Dedifferentiated amniotic fluid mesenchymal stem cell (primary cell): ENCODE measurements around the gene TSPAN9.

Experiments
- DNase-seq: peaks from one replicate; pipeline ENCODE4 v3.0.0-alpha.2; 2016; ENCODE audit errors: extremely low spot score

TSPAN9 gene

DNA sequence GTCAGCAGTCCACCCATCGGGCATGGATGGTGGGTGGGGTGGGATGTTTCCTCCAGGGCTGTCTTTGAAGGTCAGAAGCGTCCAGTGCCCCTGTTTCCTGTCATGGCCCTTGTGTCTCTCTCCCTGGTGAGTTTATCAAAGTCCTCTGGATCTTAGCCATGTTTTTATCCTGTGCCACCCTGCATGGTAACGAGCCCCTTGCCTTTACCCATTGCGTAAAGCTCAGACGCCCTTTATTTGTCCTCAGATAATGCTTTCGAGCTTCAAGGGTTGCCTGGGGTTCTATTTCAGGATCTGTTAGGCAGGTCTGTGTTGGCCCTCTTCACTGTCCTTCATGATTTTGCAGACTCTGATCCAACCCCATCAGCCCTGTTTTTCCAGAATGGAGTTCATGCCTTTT, 172.9 kb downstream of the TSPAN9 start:
- DNase-seq, result no peak

DNA sequence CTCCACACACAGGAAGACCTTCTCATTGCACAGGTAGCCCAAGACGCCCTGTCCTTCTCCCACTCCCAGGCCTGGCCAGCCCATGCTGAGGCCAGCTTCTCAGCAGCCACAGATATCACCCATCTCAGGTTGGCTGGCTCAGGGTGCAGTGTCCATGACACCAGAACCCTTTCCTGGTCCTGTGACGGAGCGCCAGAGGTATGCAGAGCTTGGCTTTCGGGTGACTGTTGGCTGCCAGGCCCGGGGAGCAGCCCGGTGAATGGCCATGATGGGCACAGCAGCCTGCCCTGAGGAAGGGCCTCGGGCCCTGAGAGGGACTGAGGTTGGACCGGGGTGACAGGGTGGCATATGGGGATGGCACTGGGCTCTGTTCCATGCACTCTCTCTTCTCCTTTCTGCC, 173.4 kb downstream of the TSPAN9 start:
- DNase-seq, result no peak

DNA sequence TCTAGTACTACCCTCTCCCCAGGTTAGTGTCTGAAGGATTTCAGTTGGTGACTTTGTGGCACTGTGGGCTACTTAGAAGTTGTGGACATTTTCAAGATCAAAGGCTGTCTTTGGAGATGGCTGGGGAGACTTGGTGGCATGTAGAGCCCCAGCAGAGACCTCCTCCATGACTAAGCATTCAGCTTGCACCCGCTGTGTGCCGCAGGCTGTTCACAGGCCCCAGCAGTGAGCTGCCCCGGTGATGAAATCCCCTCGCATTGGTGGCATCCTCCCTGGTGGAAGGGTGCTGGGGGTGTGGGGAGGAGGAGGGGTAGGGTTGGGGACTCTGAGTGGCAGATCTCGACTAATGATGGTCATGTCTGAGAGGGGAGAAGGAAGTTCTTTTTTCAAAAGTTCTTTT, 173.9 kb downstream of the TSPAN9 start:
- no peak for DNase-seq

DNA sequence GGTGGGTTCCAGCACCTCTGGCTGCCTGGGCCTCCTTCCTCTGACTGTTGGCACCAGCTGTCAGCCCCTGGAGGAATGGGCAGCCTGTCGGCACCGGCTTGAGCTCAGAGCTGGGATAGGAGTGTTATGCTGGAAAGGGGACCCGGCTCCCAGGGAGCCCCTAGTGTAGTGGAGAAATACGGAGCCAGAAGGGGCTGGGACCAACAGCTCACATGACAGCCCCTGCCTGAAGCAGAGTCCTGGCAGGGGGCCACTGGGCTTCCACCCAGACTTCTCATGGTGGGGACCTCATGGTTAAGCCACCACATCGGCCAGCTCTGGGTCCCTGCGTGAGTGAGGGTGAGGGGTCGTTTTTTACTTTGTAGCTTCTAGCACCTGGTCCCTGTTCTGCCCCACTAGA, 174.5 kb downstream of the TSPAN9 start:
- DNase-seq, result no peak

DNA sequence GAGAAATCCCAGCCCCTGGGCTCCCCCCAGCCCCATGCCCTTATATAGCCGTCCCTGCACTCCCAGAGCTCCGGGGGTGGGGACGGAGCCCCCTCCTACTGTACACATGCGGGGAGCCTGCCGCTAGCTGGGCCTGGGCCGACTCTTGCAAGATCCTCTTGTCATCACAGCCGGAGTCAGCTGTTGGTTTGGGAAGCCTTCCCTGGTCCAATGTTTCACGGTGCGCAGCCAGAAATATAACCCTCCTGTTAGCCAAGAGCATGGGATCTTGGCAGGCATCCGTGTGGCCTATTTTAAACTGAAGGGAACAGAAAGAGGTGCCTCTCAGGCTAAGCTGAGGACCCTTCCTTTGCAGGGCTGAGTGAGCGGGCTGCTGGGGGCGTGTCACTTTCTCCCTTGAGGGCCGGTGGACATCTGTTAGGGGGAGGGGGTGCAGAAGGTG, 175.3 kb downstream of the TSPAN9 start:
- DNase-seq, result no peak

DNA sequence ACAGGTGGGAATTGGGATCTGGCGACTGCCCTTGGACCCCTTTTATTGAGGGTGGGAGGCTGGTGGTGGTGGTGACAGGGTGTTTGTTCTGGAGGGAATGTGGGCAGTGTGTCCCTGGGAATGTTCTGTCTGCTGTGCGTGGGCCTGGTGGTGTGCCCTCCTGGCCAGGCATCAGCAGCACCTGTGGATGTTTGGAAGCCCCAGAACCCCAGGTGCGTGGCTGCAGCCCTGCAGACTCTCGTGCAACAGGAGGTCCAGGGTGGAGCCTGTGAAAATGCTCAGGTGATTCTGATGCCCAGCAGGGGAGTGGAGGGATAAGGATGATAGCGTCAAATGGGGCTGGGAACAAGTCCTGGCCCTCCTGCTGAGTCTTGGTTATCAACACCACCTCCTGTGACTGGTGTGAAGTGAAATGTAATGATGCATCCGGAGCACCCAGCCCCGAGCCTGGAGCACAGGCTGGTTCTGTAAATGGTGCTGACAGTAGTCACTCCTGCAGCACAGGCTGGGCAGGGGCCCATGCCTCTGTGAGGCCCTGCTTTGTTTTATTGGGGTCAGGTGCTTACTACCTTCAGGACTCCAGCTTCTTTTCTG, 176.6 kb downstream of the TSPAN9 start:
- DNase-seq, result no peak

DNA sequence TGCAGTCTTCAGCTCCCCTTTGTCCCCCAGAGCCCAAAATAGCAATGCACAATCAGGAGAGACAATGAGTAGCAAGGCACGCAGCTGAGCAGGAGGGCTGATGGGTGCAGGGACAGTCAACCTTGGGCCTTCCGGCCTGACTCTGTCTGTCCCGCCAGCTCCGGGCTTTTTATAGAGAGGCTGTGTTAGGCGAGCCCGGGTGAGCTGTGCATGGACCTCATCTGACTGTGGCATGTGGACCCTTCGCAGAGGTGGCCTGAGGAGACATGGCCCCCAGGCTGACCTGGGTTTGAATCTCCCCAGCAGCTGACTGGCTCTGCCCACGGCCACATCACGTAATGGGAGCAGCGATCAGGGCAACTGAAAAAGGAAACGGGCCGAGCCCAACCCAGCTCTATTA, 177.9 kb downstream of the TSPAN9 start:
- no peak for DNase-seq

DNA sequence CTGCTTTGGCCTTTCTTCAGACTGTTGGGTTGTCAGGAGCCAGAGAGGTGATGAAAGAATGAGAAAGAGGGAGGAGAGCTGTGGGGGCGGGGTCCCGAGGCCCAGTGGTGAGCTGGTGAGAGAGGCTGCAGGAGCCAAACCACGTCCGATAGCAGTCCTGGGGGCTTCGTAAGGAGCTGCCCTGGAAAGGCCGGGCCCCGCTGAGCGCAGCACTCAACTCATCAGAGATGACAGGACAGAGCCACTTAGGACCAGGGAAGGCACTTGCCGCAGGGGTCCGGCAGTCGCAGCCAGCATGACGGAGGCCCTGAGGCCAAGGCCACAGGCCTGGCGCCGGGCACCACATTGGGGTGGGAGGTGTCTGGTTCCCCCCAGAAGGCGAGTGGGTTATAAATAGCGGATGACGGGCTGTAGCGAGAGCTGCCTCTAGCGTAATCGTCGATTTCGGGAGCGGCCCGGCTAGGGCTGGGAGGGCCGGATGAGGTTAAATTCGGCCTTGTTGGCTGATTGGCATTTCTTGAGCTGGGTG, 179.0 kb downstream of the TSPAN9 start:
- DNase-seq, result no peak

DNA sequence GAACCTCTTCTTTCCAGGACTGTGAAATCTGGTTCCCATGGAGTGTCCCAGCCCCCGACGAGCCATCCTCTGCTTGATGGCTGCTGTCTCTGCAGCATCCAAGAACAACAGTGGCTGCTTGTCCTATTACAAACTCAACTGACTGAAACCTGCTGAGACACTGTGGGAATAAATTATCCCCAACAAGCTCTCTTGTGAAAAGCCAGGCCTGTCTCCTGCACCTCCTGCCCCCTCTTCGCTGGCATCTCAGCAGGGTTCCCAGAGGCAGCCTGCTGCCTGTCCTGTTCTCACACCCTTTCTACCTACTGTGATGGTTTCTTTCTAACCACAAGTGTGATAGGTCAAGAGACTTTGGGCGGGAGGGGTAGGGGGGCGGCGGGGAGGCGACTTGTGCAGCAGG, 180.2 kb downstream of the TSPAN9 start:
- DNase-seq, result no peak

DNA sequence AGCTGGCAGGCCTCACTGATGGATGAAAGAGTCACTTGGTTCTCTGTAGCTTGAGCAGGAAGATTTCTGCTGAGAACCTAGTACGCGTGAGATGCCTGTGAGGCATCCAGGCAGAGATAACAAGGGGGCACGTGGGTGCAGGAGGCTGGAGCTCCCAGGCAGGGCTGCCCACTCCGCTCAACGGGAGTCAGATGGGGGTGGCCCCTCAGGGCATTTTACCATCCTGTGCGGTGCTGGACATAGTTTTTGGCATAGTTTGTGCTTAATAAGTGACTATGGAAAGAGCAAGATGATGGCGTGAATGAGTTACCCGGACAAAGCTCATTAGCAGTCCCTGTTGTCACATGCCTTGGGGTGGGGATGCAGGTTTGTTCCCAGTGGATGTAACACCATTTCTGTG, 182.8 kb downstream of the TSPAN9 start:
- DNase-seq, result no peak

DNA sequence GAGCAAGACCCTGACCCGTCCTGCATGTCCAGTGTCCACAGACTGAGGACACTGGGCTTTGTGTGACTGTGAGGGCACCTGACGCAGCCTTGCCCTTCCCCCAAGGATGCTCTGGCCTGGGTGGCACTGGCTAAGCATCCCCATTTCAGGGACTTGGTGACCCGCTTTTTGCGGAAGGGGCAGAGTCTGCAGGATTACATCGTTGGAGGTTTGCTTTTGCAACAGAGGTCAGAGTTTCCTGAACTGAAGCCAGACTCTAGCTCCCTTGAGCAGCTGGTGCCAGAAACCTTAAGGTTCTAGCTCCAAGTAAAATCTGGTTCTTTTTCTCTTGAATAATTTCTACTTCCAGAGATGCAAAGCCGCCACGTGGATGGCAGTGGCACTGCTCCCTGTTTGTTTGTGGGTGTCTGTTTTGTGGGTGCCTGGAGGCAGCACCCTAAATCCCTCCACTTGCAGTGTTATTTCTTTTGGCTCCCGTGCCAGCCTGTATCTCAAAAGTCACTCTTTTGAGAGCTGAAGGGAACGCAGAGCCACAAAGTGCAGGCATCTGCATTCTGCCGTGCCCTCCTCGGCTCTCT, 184.7 kb downstream of the TSPAN9 start:
- no peak for DNase-seq

DNA sequence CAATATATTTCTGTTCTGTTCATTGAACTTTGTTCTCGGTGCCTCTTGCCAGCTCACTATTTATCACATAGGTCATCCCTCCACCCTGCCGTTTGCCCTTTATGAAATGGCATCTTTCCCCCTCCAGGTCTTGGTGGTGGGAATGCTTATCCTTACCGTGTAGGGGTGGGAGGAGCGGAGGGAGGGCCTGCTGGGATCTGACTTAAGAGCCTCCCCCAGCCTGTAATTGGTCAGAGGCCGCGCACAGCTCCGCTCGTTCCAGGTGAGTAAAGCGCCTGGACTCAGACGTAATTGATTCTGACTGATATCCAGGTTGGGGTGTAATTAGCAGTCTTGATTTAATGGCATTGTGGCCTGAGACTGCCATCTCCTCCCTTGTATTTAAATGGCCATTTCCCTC, 185.3 kb downstream of the TSPAN9 start:
- no peak for DNase-seq

DNA sequence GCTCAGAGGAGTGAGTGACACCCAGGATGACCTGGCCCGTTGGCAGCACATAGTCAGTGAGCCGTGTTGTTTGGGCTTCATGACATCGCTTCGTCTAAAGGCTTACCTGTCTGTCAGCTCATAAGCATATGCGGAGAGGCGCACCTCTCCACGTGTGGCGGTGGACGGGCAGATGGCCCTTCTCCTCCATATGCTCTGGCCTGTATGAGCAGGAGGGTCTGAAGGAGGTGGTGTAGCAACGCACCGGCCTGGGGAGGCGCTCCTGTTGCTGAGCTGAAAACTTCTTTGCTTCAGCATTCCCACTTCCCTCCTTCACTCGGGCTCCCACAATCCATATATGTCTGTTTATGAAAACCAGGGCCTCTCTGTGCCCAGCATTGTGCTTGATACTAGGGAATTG, 186.1 kb downstream of the TSPAN9 start:
- DNase-seq, result no peak

DNA sequence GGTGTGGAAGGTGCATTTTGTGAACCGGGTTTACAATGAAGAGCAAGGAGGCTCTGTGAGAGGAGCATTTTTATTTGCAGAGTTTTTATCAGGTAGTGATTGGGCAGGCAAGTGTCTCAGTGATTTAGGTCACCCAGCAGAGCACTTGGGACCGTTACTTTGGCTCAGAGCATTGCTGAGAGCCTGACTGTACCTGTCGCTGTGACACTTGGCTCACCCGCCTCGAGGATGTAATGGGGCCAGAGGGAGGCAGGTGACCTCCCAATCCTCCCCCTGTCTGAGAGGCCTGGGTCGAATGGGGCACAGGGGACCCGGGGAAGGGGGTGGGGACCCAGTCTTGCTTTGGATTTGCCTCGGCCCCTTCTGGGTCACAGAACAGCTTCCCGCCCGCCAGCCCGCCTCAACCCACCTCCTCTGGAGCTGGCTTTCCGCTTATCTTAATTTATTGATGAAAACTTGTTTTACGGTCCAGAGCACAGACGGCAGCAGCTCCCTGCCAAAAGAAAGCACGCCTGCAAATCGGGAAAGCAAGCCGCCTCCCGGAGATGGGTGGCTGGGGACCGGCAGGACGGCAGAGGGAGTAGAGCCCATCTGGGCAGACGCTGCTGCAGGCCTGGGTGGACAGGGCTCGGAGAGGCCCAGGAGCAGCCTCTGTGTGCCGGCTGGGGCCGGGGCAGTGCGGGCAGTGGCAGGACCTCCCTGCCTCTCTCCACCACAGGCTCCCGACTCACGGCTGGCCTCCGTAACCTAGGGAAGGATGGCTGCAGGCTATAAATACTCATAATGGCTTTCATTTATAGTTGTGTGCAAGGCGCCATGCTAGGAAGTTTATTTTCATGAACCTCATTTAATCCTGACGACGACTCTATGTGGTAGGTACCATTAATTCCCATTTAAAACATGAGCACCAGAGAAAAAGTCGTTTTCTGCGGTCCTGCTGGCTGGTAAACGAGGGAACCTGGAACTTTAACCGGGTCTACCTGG, 187.1 kb downstream of the TSPAN9 start:
- no peak for DNase-seq

DNA sequence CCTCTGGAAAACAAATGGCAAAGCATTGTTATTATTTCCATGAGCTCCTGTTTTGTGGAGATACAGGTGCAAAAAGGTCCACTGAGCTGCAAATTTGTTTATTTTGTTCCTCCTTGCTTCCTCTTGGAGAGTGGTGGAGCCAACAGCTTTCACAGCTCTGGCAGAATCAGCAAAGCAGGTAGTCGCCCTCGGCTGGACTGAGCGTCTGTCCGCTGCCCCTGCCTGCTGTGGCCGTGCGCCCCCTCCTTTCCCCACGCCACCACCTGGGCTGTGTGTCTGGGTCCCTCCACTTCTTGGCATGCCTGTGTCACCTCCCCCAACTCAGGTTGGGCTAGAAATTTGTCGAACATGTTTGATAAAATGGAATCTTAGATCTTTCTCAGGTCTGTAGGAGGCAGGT, 188.2 kb downstream of the TSPAN9 start:
- no peak for DNase-seq

DNA sequence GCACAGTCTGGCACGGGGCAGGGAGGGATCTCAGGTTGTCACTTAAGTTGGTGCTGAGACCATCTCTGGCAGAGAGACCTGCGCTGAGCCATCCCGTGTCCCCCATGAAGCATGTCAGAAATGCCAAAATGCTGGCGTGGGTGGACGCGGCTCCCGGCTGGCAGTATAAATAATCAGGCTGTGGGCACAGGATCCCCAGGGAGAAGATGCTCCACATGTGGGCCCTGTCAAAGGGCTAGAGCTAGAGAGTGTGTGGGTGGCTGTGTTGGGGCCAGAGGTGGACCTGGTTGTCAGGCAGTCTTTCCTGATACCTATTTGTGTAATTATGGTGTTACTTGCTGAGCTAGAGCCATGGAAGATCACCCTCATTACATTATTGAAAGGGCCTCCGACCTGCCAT, 189.5 kb downstream of the TSPAN9 start:
- DNase-seq, result no peak

DNA sequence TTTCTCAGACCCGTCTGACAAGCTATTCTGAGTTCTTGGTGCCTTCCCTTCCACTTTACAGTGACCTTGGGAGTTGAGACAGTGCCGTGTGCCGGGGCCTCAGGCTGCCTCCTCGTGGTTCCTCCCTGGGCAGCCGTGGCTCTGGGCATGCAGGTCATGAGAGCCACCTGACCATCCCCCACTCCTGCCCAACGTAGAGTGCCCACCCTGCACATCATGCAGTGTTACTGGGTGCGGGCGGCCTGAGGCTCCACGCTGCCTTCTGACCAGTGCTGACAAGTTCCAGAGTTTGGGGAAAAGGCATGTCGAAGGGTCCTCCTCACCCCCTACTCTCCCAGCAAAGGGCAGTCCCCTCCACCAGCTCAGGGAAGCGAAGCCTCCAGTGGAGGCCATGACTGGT, 190.5 kb downstream of the TSPAN9 start:
- DNase-seq, result no peak

DNA sequence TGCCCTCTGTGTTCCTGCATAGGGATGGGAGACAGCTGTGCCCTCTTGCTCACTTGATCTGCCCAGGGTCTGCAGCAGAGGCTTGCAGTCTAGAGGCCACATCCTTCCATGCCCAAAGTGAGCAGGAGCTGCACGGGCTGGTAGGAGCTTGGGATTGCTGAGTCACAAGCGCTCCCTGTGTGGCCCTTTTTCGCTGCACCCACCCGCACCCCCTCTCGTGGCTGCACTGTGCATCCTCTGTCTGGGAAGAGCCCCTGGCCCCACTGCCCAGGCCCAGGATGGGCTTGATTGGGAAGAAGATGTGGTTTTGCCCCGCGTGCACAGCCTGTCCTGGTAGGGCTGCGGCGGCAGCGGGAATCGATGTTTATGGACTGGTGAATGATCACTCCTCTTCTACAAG, 192.4 kb downstream of the TSPAN9 start:
- DNase-seq, result no peak

DNA sequence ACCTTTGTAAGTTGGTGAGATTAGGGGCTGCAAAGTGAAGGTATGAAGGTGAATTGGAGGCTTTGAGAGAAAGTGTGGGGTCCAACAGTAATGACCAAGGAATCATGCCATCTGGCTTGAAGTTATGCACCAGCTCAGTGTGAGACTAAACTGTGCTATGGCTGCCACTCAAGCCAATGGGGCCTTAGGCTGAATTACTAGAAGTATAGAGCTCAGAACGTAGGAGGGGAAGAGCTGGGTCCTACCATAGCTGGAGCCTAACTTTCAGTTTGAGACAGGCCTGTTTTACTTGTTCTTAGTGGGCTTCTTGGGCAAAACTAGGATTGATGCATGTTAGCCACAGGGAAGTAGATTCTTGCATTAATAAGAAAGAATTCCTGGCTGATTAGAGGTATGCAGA, 194.0 kb downstream of the TSPAN9 start:
- no peak for DNase-seq

DNA sequence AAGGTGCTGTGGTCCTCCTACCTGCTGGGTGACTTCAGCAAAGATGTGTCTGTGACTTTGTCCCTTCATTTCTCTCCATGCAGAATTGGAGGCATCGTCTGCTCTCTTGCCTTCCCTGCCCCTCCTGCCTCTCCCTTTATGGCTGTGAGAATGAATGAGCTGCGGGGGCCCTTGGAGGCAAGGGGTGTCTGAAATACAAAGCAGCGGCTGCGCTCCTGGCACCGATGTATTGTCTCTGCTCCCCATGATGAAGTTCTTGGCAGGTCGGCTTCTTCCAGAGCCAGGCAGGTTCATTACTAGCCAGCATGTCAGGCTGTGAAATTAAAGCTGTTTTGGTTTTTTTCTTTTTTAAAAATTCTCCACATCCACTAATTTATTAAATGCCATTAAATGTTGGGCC, 194.5 kb downstream of the TSPAN9 start:
- no peak for DNase-seq

DNA sequence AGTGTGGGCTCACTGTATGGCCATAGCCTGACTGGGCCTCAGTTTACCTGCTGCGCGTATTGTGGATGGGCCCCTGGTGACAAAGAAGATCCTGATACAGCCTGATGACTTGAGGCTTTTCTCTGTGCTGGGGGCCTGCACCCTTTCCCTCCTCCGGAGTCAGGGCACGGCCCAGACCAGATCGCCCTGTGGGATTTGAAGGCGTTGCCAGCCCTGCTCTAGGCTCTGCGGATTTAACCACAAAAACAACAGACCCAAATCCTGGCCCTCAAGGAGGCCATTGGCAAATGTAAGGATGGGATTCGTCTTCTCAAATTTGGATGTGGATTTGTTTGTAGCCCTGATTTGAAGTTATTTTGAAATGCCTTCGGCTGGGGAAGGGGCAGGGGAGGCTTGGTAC, 195.8 kb downstream of the TSPAN9 start:
- no peak for DNase-seq

DNA sequence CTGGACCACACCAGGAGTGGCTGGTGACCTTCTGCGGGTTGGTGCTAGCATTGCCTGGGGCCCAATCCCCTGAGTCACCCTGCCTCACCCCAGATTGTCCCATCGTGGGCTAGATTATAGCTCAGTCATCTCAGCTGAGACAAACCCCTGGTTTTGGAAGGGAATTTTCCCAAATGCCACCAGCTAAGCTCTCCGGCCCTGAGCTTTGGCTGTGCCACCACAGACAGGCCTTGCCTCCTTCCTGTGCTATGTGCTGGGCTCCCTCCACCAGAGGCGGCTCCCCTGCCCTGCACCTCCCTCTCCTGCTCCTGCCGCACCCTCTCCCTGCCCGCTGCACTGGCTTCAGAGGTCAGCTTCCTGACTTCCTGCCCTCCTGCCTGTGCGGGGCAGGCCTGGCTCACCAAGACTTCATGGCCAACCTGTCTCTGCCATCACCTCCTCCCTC, 196.3 kb downstream of the TSPAN9 start:
- no peak for DNase-seq

DNA sequence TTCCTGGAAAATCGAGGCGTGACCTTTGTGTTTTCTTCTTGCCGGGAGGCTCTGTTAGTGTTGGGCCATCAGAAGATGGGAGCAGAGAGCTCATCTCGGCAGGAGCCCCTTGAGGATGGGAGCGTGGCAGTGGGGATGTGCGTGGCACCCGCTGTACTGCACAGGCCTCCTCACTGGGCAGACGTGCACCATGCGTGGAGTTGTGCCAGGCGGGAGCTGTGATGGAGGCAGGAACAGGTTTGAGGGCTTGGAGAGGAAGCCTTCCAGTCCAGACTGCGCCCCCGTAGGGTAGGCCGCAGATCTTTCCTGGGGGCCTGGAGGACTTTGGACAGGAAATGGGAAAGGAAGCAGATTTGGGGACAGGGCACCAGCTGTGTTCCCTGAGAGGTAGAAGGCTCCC, 197.5 kb downstream of the TSPAN9 start:
- DNase-seq, result no peak
